Kidney glomerular epithelial cell (primary cell): Measurements from ENCODE around the gene USP1.

Experiments
- DNase-seq: peaks from one replicate; lab custom pipeline; 2025; lab: John Stamatoyannopoulos, UW

The USP1 gene

DNA sequence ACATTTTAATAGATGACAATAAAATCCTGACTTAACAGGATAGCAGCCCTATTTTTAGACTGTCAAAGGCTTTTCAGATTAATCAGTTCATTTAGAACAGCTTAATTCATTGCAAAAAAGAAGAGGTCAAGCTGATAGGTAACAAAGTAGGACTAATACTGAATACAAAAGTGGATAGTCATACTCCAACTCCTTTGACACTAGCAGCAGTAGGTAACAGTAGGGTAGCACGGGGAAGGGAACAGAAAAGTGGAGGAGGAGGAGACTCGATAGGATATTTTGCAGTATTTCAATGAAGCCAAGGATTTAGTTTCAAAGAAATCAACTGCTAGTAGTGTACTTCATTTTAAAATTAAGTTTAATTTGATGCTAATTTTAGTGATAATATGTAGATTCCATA is 51.1 kb downstream of the USP1 start:
- no peak for DNase-seq

DNA sequence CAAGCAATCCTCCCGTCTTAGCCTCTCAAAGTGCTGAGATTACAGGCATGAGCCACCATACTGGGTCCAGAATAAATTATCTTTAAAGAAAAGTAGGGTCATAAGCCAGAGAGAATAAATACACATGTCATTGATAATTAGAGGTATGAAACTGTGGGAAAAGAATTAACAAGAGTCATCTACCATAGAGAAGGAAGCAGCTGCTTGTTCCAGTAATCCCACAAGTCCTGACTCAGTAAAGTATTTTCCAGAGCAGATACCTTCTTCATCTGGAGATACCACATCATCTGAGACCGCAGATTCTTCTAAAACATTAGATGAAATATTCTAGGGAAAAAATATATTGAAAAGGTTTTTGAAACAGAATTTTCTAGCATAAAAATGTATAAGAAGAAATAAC is 55.7 kb downstream of the USP1 start:
- DNase-seq, result no peak

DNA sequence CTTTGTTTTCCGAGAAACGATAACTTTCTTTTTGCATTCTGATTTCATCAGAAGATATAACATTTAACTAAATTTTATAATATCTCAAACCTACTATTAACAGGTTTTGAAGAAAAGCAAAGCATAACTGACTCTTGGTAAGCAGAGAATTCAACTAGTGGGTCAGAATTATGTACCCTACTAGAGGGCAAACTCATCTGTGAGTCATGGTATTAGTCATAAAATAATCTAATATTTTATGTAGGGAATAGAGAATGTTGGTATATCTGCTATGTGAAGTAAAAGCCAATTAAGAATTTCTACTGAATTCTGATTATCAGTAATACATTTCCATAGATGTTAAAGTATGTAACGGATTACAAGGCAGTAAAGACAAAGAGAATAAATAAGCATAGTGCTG is 56.8 kb downstream of the USP1 start:
- no peak for DNase-seq

DNA sequence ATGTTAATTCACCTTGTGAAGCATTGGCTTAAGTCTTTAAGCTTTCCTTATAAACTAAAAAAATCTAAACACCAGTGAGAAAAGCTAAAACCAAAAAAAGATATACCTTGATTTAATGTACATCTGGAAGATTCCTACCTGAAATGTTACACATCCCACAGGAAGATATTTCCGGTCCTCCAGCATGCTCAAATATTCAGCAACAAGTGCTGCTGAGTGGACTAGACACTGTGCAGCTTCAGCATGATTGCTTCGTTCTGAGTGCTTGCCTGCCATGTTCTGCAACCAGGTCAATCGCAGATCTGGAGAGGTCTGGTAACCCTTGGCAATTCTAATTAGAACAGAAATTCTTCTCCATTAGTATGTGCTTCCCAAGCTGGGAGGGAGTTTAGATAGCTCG is 57.3 kb downstream of the USP1 start:
- DNase-seq, result no peak

DNA sequence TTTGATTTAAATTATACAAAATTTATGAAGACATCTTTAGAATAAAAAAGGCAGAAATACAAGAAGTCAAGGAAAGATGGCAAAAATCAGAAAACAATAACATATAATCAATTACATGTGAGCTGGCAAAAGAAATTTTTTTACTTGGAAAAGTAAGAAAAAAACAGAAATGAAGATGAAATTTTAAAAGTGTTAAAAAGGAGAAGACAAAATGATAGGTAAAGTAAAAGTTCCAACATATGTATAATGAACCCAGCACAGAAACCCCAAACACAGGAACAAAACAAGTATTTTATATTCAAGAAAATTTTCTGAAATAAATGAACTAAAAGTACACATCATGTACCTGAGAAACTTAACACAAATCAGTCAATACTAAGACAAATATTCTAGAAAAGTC is 63.4 kb downstream of the USP1 start:
- no peak for DNase-seq
